GM19239 (cell line): ENCODE measurements around the gene S100A12.

ENCODE experiments used
- DNase-seq: peaks from one replicate; pipeline ENCODE4 v3.0.0; 2011; ENCODE audit warnings: low spot score; ENCODE audit not compliant: insufficient read length
- FAIRE-seq: peaks from 2 replicates; lab custom pipeline; 2011; peaks lifted over from hg19 to GRCh38; lab: Jason Lieb, UNC

Gene S100A12

GRCh38 chr1:153397924-153398651 lies 22.7 kb upstream of the S100A12 start:
- FAIRE-seq: no peak
- no peak for DNase-seq

- FAIRE-seq: no peak
- no peak for DNase-seq
These were observed 21.9 kb upstream of the S100A12 start for GRCh38 chr1:153397051-153397923.

- FAIRE-seq: no peak
- DNase-seq: no peak
These were observed 21.0 kb upstream of the S100A12 start for GRCh38 chr1:153396461-153396860.

GRCh38 chr1:153395776-153396175 lies 20.4 kb upstream of the S100A12 start:
- no peak for DNase-seq
- no peak for FAIRE-seq

GRCh38 chr1:153395136-153395685 lies 19.8 kb upstream of the S100A12 start:
- no peak for FAIRE-seq
- no peak for DNase-seq

GRCh38 chr1:153394391-153394790 lies 19.0 kb upstream of the S100A12 start:
- FAIRE-seq (no peak), DNase-seq (no peak)

GRCh38 chr1:153393926-153394325 lies 18.5 kb upstream of the S100A12 start:
- DNase-seq: no peak
- FAIRE-seq: no peak

- FAIRE-seq (no peak), DNase-seq (no peak)
These were observed 17.4 kb upstream of the S100A12 start for GRCh38 chr1:153392822-153393221.

- FAIRE-seq: no peak
- no peak for DNase-seq
These were observed 16.8 kb upstream of the S100A12 start for GRCh38 chr1:153392258-153392657.

GRCh38 chr1:153390938-153391710 lies 15.7 kb upstream of the S100A12 start, which contains the start of gene S100A8:
Gene S100A8, minus strand, starts transcription at chr1:153391073. Its CDS starts 538 bp downstream, at chr1:153390535.
- no peak for DNase-seq
- no peak for FAIRE-seq

- FAIRE-seq: no peak
- DNase-seq: no peak
These were observed 14.8 kb upstream of the S100A12 start for GRCh38 chr1:153389973-153390879.

GRCh38 chr1:153389401-153389800 lies 14.0 kb upstream of the S100A12 start:
- no peak for DNase-seq
- FAIRE-seq: no peak

- no peak for DNase-seq
- FAIRE-seq: no peak
These were observed 12.4 kb upstream of the S100A12 start for GRCh38 chr1:153387785-153388184.

GRCh38 chr1:153387001-153387400 lies 11.6 kb upstream of the S100A12 start:
- DNase-seq (no peak), FAIRE-seq (no peak)

GRCh38 chr1:153386500-153386901 lies 11.1 kb upstream of the S100A12 start:
- FAIRE-seq: no peak
- DNase-seq: no peak

GRCh38 chr1:153384958-153385580 lies 9.6 kb upstream of the S100A12 start:
- DNase-seq: no peak
- no peak for FAIRE-seq

GRCh38 chr1:153380711-153381110 lies 5.3 kb upstream of the S100A12 start:
- FAIRE-seq (no peak), DNase-seq (no peak)

GRCh38 chr1:153379591-153379990 lies 4.2 kb upstream of the S100A12 start:
- DNase-seq: no peak
- FAIRE-seq: no peak

GRCh38 chr1:153374071-153374470 lies 1.4 kb downstream of the S100A12 start:
- DNase-seq: no peak
- no peak for FAIRE-seq
